C4-2B (cell line): ENCODE results near the gene GLTP.

ENCODE experiments used
- CTCF ChIP-seq: fragments of 450-650 bp; conservative IDR thresholded peaks from 2 replicates; pipeline ENCODE4 v1.5.1; 2017; ENCODE audit warnings: mild to moderate bottlenecking
- ZFX ChIP-seq: fragments of 450-650 bp; IDR thresholded peaks from 2 replicates; pipeline ENCODE4 v1.6.1; 2017

- no peak for TF ChIP-seq CTCF
- TF ChIP-seq ZFX, result no peak
These were observed 8.6 kb downstream of the GLTP start for GRCh38 chr12:109871668-109872314.
